ENCODE data around the gene BAG5. TPM values are rescaled to one million over a fixed set of nuclear protein-coding genes. Genes with fewer than 3 reads are reported as not detected.

Gene BAG5
- total and polyA plus RNA-seq, 2 of the 8 experiments (the other 6 are each of a cell fraction or from before 2014, with no cell fraction given): 7.4 to 29.5 TPM

GRCh38 chr14:103561381-103562178 lies 877 bp downstream of the BAG5 start:
- peaks cover 0 to 4% (median under 1%) of the 10 kb centered on the region in 4 experiments; a peak in 2 of 7 replicates for H3K4me1 ChIP-seq (replicated peaks in 1 of 4; ENCODE audit: control insufficient read depth in 3 of 4, insufficient read depth in 4 of 4, low read length in 3 of 4)
- no peak overlapping the region for H4K5ac ChIP-seq (ENCODE audit: insufficient read length, low read depth, low read length)
- peaks cover 11% of the 10 kb centered on the region; the same call in 1 of the 2 replicates for H3K79me1 ChIP-seq (ENCODE audit: low read depth, low read length)
- no peaks in the 10 kb centered on the region for H3K27me3 ChIP-seq (replicated peaks in 1 of 4; ENCODE audit: control insufficient read depth in 3 of 4, extremely low read depth in 1 of 4, insufficient read depth in 3 of 4, low read length in 3 of 4)
- H3K14ac ChIP-seq (ENCODE audit: insufficient read length): no peak overlapping the region
- H2AFZ ChIP-seq (ENCODE audit: low read length): no peak overlapping the region
- no peak overlapping the region for H4K91ac ChIP-seq (replicated peaks; ENCODE audit: insufficient read length, low read length)
- 10% methylated on average over 35 of the region's 36 CpGs; no CpG with 5 or more reads in 1 of the 2 experiments for WGBS, 2 experiments (ENCODE audit: extremely low coverage in 1 of 2, insufficient coverage in 1 of 2, insufficient read length in 1 of 2, insufficient replicate concordance in 2 of 2, low coverage in 1 of 2, low lambda C conversion rate in 2 of 2, missing lambda C conversion rate in 1 of 2)
- H3K18ac ChIP-seq (ENCODE audit: extremely low read depth, low read length): no peak overlapping the region
- FAIRE-seq: no peak
- H3K27ac ChIP-seq (ENCODE audit: low read depth, low read length): peak overlapping the region; percentile 94
- H2AK5ac ChIP-seq (ENCODE audit: low read depth, low read length): no peak overlapping the region; the same call in 1 of the 2 replicates
- H3K4me2 ChIP-seq (ENCODE audit: insufficient read depth in 1 of 2, low read depth in 2 of 2, low read length in 2 of 2): peak overlapping the region; percentile 80 to 87
- peaks cover 0 to 21% (median 12%) of the 10 kb centered on the region in 4 experiments; a peak in 7 of 8 replicates for H3K36me3 ChIP-seq (ENCODE audit: control insufficient read depth in 2 of 4, insufficient read depth in 4 of 4, low read length in 3 of 4)
- H3K9ac ChIP-seq (replicated peaks in 1 of 4; ENCODE audit: extremely low read depth in 1 of 4, low read depth in 3 of 4, low read length in 3 of 4): peak overlapping the region; percentile 81 to 89 (median 86)
- H2BK5ac ChIP-seq (ENCODE audit: low read depth, low read length): peak overlapping the region; percentile 54; the same call in 1 of the 2 replicates
- POLR2A ChIA-PET (ENCODE audit: partially characterized antibody): interaction anchor here (0.6 to 2.7 kb wide), 23 partner anchors 10 to 334 kb away, joined by 3 to 40 read pairs (median 4); partner anchors contain the start of genes CKB, EIF5, TRMT61A and XRCC3
- H3K23ac ChIP-seq (ENCODE audit: insufficient read length): no peak overlapping the region
- H4K20me1 ChIP-seq (replicated peaks in 1 of 2; ENCODE audit: control insufficient read depth in 1 of 2, insufficient read depth in 2 of 2, low read length in 2 of 2): peaks cover 8 to 12% of the 10 kb centered on the region in 2 experiments
- H4K8ac ChIP-seq (ENCODE audit: extremely low read depth, insufficient read depth, low read length): peak overlapping the region; percentile 90; the same call in 1 of the 2 replicates
- peak overlapping the region; percentile 82 to 97 (median 91) for H3K4me3 ChIP-seq (ENCODE audit: extremely low read depth in 1 of 4, insufficient read depth in 2 of 4, low read depth in 3 of 4, low read length in 4 of 4)
- no peak overlapping the region for H2BK20ac ChIP-seq (ENCODE audit: low read length)
- no peak for DNase-seq (ENCODE audit: low read depth in 1 of 2, low spot score in 2 of 2)
- TF ChIP-seq CREB1 (IDR thresholded peaks at IDR 0.05) (peak; percentile 74), TAF1 (IDR thresholded peaks at IDR 0.05; ENCODE audit: low read depth, low read length) (0 out of 2 replicates have a peak, but pooled peaks have one; percentile 56), CEBPB (IDR thresholded peaks at IDR 0.05; ENCODE audit: low read depth, low read length) (no peak), POLR2AphosphoS5 (IDR thresholded peaks at IDR 0.05; ENCODE audit: low read depth, low read length) (0 out of 2 replicates have a peak, but pooled peaks have one; percentile 18), ATF2 (IDR thresholded peaks at IDR 0.05; ENCODE audit: low read length) (no peak), SRF (IDR thresholded peaks at IDR 0.05; ENCODE audit: low read depth, low read length) (no peak), SIRT6 (IDR thresholded peaks at IDR 0.05; ENCODE audit: low read length) (no peak)
- peaks cover 12% of the 10 kb centered on the region; the same call in 1 of the 2 replicates for H3K23me2 ChIP-seq (ENCODE audit: low read depth, low read length)
- H2BK12ac ChIP-seq (ENCODE audit: low read depth, low read length): no peak overlapping the region; the same call in 1 of the 2 replicates
- H3K79me2 ChIP-seq (ENCODE audit: control insufficient read depth in 1 of 2, insufficient read depth in 2 of 2, low read length in 2 of 2): peaks cover 12 to 82% of the 10 kb centered on the region in 2 experiments
- no peak overlapping the region for H2BK120ac ChIP-seq (replicated peaks; ENCODE audit: low read depth, low read length)
- no peak overlapping the region for H2BK15ac ChIP-seq (ENCODE audit: low read length)
- no peak overlapping the region for H3K4ac ChIP-seq (replicated peaks; ENCODE audit: insufficient read length, low read depth, low read length)
- no peaks in the 10 kb centered on the region for H3K9me3 ChIP-seq (ENCODE audit: insufficient read depth in 2 of 2, low read depth in 1 of 2, low read length in 1 of 2)
- H3K56ac ChIP-seq (replicated peaks; ENCODE audit: insufficient read length, low read depth, low read length): peak overlapping the region; percentile 57
- CTCF ChIA-PET (ENCODE audit: partially characterized antibody): interaction anchor here (0.8 to 2.6 kb wide), 10 partner anchors 9 to 260 kb away, joined by 3 to 14 read pairs (median 5); no protein-coding TSS in a partner anchor

All from H1 (cell line).